CD4-positive, alpha-beta T cell treated with Interferon alpha-2 for 1 hour (primary cell): ENCODE measurements around the gene TOMM40.
"Not testable (repeated sequence)": the region's sequence is repeated elsewhere in the genome, so short reads cannot be mapped to it uniquely, and the experiment has no call there.

Experiments used
- DNase-seq, 2 donors: peaks; one replicate each; pipeline ENCODE4 v3.0.0-alpha.2; 2020 to 2022

The TOMM40 gene

GRCh38 chr19:44872661-44873060, 18.4 kb upstream of the TOMM40 start:
- no peak for DNase-seq

- DNase-seq, result no peak
Measured at GRCh38 chr19:44874317-44874716, 16.7 kb upstream of the TOMM40 start.

GRCh38 chr19:44875666-44876451, 15.2 kb upstream of the TOMM40 start:
- DNase-seq, result no peak

- no peak for DNase-seq
Measured at GRCh38 chr19:44876930-44877535, 14.0 kb upstream of the TOMM40 start.

GRCh38 chr19:44878120-44878865, 12.8 kb upstream of the TOMM40 start:
- no peak for DNase-seq

GRCh38 chr19:44879309-44880065, 11.6 kb upstream of the TOMM40 start:
- DNase-seq, result no peak

- DNase-seq, result no peak
Measured at GRCh38 chr19:44882063-44882462, 9.0 kb upstream of the TOMM40 start.

GRCh38 chr19:44882619-44883397, 8.2 kb upstream of the TOMM40 start:
- DNase-seq, result not testable (repeated sequence)

- DNase-seq, result no peak
Measured at GRCh38 chr19:44883922-44884321, 7.1 kb upstream of the TOMM40 start.

GRCh38 chr19:44884566-44884965, 6.5 kb upstream of the TOMM40 start:
- DNase-seq, result no peak

- no peak for DNase-seq
Measured at GRCh38 chr19:44886141-44886540, 4.9 kb upstream of the TOMM40 start.

GRCh38 chr19:44887648-44888047, 3.4 kb upstream of the TOMM40 start:
- no peak for DNase-seq

- DNase-seq, result not testable (repeated sequence)
Measured at GRCh38 chr19:44888335-44888734, 2.7 kb upstream of the TOMM40 start.

GRCh38 chr19:44889830-44890365, 1.2 kb upstream of the TOMM40 start:
- DNase-seq, result no peak

GRCh38 chr19:44890366-44891015, 563 bp upstream of the TOMM40 start:
- DNase-seq, result no peak

GRCh38 chr19:44892932-44893331, 1.9 kb downstream of the TOMM40 start:
- no peak for DNase-seq

- DNase-seq, result no peak
Measured at GRCh38 chr19:44893332-44894051, 2.4 kb downstream of the TOMM40 start.

- no peak for DNase-seq
Measured at GRCh38 chr19:44894052-44894400, 3.0 kb downstream of the TOMM40 start.

GRCh38 chr19:44894946-44895345, 3.9 kb downstream of the TOMM40 start:
- DNase-seq, result no peak

- no peak for DNase-seq
Measured at GRCh38 chr19:44897835-44898234, 6.8 kb downstream of the TOMM40 start.
